Smooth muscle cell (in vitro differentiated cells): Measurements from ENCODE around the gene ANKS6. TPM values are rescaled to one million over a fixed set of nuclear protein-coding genes. Genes with fewer than 3 reads are reported as not detected.

ENCODE experiments used
- DNase-seq: peaks from one replicate; lab custom pipeline; 2025; ENCODE audit not compliant: unreplicated experiment; lab: John Stamatoyannopoulos, UW
- H2AFZ ChIP-seq: fragments of 200-600 bp; sonication (generic); 2 replicates; pipeline ENCODE4 v1.6.0; 2016; ENCODE audit warnings: antibody characterized with exemption, low read depth, mild to moderate bottlenecking
- H3F3A ChIP-seq: fragments of 200-600 bp; sonication (generic); 2 replicates; pipeline ENCODE4 v1.6.0; 2017; ENCODE audit warnings: antibody characterized with exemption, low read depth
- H3K27ac ChIP-seq: fragments of 200-600 bp; sonication (generic); 2 replicates; pipeline ENCODE4 v1.5.1; 2016; ENCODE audit warnings: low read depth, mild to moderate bottlenecking
- H3K27me3 ChIP-seq: fragments of 200-600 bp; sonication (generic); 2 replicates; pipeline ENCODE4 v1.6.1; 2016; ENCODE audit warnings: low read depth, mild to moderate bottlenecking
- H3K36me3 ChIP-seq: fragments of 200-600 bp; sonication (generic); 2 replicates; pipeline ENCODE4 v1.5.1; 2016; ENCODE audit warnings: low read depth
- H3K4me1 ChIP-seq: fragments of 200-600 bp; sonication (generic); 2 replicates; pipeline ENCODE4 v1.5.1; 2016; ENCODE audit warnings: low read depth
- H3K4me2 ChIP-seq: fragments of 200-600 bp; sonication (generic); 2 replicates; pipeline ENCODE4 v1.6.0; 2016; ENCODE audit warnings: mild to moderate bottlenecking
- H3K4me3 ChIP-seq: fragments of 200-600 bp; sonication (generic); 2 replicates; pipeline ENCODE4 v1.5.1; 2016; ENCODE audit warnings: mild to moderate bottlenecking
- H3K79me2 ChIP-seq: fragments of 200-600 bp; sonication (generic); 2 replicates; pipeline ENCODE4 v1.6.0; 2016; ENCODE audit warnings: low read depth, mild to moderate bottlenecking
- H3K9ac ChIP-seq: fragments of 200-600 bp; sonication (generic); 2 replicates; pipeline ENCODE4 v1.6.0; 2016; ENCODE audit warnings: low read depth
- H3K9me3 ChIP-seq: fragments of 200-600 bp; sonication (generic); replicated peaks from 2 replicates; pipeline ENCODE4 v1.5.1; 2016; ENCODE audit warnings: low read depth
- H4K20me1 ChIP-seq: fragments of 200-600 bp; sonication (generic); 2 replicates; pipeline ENCODE4 v1.6.0; 2016; ENCODE audit warnings: low read depth
- WGBS: methylation state at CpG from one replicate; pipeline ENCODE4 v1.1.7; 2016; ENCODE audit warnings: low lambda C conversion rate; 5-methylcytosine and 5-hydroxymethylcytosine counted together
- polyA plus RNA-seq: library from polyadenylated mRNA; unstranded; fragments of >200 nt; fragmentation: Nextera tagmentation; extraction: Ambion mirVana; gene quantifications from 2 replicates; pipeline ENCODE4 v1.2.1, GENCODE V29; 2016
- total RNA-seq: library from RNA; depleted of rRNA; stranded (reverse); fragments of >200 nt; gene quantifications from 2 replicates; pipeline ENCODE4 v1.2.3, GENCODE V29; 2014
- TF ChIP-seq, protein P1 (sequence below): fragments of 200-600 bp; sonication (generic); IDR thresholded peaks from 2 replicates; pipeline ENCODE4 v1.5.1; 2017; ENCODE audit warnings: borderline replicate concordance, mild to moderate bottlenecking, antibody characterized with exemption; ENCODE audit not compliant: insufficient read depth, poor library complexity, severe bottlenecking

Gene ANKS6
- total and polyA plus RNA-seq, 2 experiments from 2014 or later, result 10.5 to 13.6 TPM

DNA sequence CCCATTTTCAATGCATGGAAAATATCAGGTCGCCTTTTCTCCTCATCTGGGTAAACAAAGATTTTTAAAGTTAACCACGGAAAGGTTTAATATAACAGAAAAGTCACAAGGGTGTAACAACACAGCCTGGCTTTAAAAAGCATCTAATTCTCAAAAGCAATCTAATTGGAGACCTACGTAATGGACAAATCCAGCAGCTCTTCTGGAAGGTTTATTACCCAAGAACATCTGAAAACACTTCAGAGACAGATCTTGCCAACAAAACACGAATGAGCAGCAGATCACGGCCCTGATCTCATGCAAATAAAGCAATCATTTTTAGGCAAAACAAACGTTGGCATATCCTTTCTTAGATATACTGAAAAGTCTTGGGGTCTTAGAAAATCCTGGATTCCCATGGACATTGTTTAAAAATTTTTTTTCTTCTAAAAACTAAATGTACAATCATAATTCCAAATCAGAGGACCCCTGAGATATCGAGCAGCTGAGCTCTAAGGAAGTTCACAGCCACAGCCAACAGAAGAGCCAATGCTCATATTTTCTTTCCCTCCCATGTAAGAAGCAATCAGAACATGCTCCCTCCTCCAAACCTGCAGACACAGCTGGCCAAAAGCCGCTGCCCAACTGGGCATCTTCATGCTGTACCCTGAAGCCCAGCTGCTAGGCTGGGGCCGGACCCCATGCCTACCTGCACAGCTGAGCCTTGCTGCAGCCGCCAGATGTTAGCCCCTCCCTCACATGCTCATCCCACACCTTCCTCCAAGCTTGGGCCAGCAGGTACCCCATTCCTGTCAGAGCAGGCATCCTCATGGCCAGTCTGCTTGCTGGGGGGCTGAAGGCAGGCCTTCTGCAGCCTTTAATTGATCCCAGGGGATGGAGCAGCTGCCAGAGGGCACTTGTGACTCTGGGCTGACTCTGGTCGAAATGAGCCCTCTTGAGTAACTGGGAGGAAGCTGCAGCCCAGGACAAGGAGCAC, 11.2 kb downstream of the ANKS6 start:
- TF ChIP-seq, protein P1, sequence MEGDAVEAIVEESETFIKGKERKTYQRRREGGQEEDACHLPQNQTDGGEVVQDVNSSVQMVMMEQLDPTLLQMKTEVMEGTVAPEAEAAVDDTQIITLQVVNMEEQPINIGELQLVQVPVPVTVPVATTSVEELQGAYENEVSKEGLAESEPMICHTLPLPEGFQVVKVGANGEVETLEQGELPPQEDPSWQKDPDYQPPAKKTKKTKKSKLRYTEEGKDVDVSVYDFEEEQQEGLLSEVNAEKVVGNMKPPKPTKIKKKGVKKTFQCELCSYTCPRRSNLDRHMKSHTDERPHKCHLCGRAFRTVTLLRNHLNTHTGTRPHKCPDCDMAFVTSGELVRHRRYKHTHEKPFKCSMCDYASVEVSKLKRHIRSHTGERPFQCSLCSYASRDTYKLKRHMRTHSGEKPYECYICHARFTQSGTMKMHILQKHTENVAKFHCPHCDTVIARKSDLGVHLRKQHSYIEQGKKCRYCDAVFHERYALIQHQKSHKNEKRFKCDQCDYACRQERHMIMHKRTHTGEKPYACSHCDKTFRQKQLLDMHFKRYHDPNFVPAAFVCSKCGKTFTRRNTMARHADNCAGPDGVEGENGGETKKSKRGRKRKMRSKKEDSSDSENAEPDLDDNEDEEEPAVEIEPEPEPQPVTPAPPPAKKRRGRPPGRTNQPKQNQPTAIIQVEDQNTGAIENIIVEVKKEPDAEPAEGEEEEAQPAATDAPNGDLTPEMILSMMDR, result no peak
- Histone ChIP-seq H3K4me3 (no peak overlapping the region), H3K9ac (no peak overlapping the region), H4K20me1 (peaks cover 2% of the 10 kb centered on the region), H3K4me2 (no peak overlapping the region), H3K9me3 (no peaks in the 10 kb centered on the region), H2AFZ (no peak overlapping the region), H3K27ac (no peak overlapping the region), H3K79me2 (no peaks in the 10 kb centered on the region), H3K36me3 (no peaks in the 10 kb centered on the region), H3F3A (no peaks in the 10 kb centered on the region), H3K4me1 (no peaks in the 10 kb centered on the region), H3K27me3 (no peaks in the 10 kb centered on the region)
- DNase-seq, result no peak
- WGBS, result 95% methylated on average over 11 of the region's 11 CpGs

DNA sequence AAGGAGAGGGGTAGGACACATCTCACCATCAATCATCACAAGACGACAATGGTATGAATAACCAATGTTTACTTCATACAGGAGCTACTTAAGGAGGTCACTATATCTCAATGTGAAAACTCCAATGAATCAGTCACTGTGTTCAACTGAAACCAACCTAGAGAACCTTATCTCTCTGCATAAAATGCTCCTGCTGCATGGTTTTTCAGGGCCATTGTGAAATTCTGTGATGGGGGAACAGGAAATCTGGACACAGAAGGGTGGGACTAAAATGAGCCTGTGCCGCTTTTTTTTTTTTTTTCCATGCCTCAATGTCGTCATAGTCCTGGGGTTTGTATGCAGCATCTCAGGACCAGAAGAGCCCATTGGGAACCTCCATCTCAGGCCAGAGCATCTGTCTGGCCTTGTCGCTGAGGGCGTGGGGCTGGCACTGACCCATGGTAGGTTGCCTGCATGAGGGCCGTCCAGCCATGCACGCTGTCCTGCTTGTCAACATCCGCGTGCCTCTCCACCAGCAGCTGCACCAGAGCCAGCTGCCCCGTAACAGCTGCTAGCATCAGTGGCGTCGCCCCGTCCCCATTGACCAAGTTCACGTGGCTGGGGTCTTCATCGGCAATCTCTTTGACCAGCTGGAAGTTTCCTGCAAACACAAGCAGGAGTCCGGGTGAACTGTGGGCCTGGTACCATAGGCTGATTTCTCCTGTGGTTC, 12.7 kb downstream of the ANKS6 start:
- TF ChIP-seq, protein P1, result no peak
- H3F3A ChIP-seq, result no peaks in the 10 kb centered on the region
- no peak overlapping the region for H3K27ac ChIP-seq
- no peak overlapping the region for H3K4me2 ChIP-seq
- H3K27me3 ChIP-seq, result no peaks in the 10 kb centered on the region
- H3K4me3 ChIP-seq, result no peak overlapping the region
- H3K9ac ChIP-seq, result no peak overlapping the region
- H3K79me2 ChIP-seq, result no peaks in the 10 kb centered on the region
- no peak for DNase-seq
- no peaks in the 10 kb centered on the region for H3K4me1 ChIP-seq
- WGBS, result 97% methylated on average over 16 of the region's 16 CpGs
- H3K9me3 ChIP-seq, result no peaks in the 10 kb centered on the region
- H4K20me1 ChIP-seq, result no peaks in the 10 kb centered on the region
- no peak overlapping the region for H2AFZ ChIP-seq
- H3K36me3 ChIP-seq, result no peaks in the 10 kb centered on the region

DNA sequence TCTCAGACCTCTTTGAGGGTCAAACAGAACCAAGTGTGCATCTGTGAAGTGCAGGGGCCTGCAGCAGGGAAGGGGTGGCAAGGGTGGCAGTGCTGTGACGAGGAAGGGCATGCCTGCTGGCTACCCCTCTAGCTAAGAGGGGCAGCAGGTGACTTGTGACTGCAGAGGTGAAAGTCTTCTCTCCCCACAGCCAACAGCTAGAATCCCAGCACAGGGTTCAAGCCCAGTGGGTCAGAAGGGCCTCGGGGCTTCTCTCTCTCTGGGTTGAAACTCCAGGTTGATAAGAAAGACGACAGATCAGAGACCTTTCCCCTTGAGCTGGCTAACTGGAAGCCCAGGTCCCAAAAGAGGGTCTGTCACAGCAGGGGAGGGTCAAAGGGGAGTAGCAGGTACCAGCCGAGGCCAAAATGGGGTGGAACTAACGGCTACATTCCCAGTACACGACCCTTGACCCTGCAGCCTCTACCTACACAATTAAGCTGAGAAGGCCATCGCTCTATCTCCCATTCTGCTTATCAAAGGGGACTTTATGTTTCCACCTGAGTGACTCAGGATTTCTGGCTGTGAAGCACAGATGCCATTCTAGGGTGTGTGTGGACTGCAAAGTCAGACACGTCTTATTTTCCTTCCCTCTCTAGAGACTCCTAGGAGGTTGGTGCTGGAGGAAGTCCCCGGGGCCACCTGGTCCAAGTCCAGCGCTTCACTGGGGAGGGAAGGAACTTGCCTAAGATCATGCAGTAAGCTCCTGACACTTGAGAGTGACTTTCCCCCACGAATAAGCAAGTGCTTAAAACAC, 14.6 kb downstream of the ANKS6 start:
- Histone ChIP-seq H3K27me3 (no peaks in the 10 kb centered on the region), H4K20me1 (no peaks in the 10 kb centered on the region), H3K27ac (no peak overlapping the region), H3K36me3 (no peaks in the 10 kb centered on the region), H3K9me3 (no peaks in the 10 kb centered on the region), H2AFZ (no peak overlapping the region), H3K9ac (no peak overlapping the region), H3F3A (no peaks in the 10 kb centered on the region), H3K4me3 (no peak overlapping the region), H3K79me2 (no peaks in the 10 kb centered on the region), H3K4me1 (no peaks in the 10 kb centered on the region), H3K4me2 (no peak overlapping the region)
- WGBS, result 85% methylated on average over 11 of the region's 11 CpGs
- DNase-seq, result no peak
- TF ChIP-seq, protein P1, result no peak
